Iris pigment epithelial cell (primary cell): ENCODE results near the gene PRKAR1A.
A peak's percentile ranks its signal among the peaks of the same experiment; 100 is the strongest.
"Not testable (repeated sequence)": the region's sequence is repeated elsewhere in the genome, so short reads cannot be mapped to it uniquely, and the experiment has no call there.

ENCODE experiments used
- DNase-seq: peaks from one replicate; pipeline ENCODE4 v3.0.0-alpha.2; 2011; ENCODE audit warnings: low read depth

Gene PRKAR1A

GRCh38 chr17:68579194-68579927, 67.1 kb downstream of the PRKAR1A start:
- DNase-seq: no peak

GRCh38 chr17:68580236-68580770, 68.1 kb downstream of the PRKAR1A start:
- DNase-seq: peak; percentile 94

- DNase-seq: no peak
These were observed 69.8 kb downstream of the PRKAR1A start for GRCh38 chr17:68581863-68582645.

GRCh38 chr17:68582867-68583266, 70.6 kb downstream of the PRKAR1A start:
- not testable (repeated sequence) for DNase-seq

DNA sequence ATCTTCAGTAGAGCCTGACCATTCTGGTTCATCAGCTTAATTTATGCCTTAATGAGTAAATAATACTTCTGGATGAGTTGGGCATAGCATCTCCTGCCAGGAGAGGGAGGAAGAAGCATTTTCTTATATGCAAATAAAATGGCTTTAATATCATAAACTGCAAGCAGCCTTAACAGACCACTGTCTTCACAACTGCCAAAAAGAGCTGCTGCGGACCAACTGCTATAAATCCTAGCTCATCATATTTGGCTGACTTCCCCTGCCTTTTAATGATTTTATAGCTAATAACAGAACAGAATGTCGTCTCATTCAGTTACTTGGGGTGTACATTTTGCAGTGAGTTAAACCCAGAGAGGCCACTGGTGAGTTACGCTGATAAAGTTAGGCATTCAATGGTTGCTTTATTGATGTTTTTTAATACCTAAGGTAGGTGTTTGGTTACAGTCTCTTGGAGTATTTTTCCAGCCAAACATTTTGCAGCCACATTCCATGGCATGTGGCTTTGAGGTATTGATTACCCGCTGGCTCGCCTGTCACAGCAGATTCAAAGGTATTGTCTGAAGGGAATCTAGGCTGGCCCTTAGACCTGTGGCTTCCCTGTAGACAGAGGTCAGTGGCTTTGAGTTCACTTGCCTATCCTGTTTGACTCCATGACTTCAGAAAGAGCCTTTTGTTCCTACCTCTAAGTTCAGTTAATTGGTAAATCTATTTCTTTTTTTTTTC, 72.5 kb downstream of the PRKAR1A start:
- DNase-seq: no peak

DNA sequence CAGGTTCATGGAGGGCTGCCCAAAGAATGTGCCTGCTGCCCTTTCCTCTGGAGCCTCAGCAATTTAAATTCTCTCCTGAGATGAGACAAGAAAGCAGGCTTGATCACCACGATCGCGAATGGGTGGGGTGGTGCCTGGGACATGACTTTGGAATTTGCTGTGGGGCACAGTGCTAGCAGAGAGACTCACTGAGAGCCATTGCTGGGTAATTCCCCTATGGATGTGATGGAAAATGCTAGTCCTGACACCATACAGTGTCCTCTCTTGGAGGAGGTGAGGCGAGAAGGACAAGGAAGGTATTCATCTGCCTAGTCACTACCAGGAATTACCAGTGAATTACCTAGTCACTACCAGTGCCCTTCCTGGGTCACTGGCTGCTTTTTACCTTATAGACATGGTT, 73.4 kb downstream of the PRKAR1A start:
- no peak for DNase-seq

DNA sequence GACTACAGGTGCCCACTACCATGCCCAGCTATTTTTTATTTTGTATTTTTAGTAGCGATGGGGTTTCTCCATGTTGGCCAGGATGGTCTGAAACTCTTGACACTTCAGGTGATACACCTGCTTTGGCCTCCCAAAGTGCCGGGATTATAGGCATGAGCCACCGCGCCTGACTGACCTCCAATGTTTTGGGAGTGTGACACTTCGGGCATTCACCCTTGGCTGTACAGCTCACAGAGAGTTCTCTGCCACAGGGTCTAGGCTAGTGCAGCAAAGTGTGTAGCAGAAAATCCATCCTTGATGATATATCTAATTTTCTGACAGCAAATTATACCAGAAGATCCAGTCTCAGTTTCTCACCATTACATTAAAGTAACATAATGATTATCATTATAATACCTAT, 74.8 kb downstream of the PRKAR1A start:
- no peak for DNase-seq

- no peak for DNase-seq
These were observed 75.6 kb downstream of the PRKAR1A start for GRCh38 chr17:68587847-68588246.

GRCh38 chr17:68588362-68588761, 76.1 kb downstream of the PRKAR1A start:
- DNase-seq: no peak

- DNase-seq: no peak
These were observed 76.9 kb downstream of the PRKAR1A start for GRCh38 chr17:68589086-68589485.

DNA sequence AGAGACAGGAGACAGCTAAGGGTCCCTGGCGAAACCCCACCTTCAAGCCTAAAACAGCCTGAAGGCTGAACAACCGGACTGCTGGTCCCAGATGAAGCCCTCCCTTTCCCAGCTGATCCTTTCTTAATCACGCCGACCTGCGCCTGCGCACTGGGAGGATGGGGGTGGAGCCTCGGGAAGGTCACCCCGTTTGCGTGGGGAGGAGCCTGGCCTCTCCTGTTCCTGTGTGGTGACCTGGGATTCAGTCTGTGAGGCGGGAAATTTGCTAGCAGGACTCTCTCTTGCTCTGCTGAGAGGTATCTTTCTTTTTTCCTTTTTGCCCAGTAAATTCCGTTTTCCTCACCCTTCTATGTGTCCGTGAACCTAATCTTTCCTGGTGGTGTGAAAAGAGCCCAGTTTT, 79.4 kb downstream of the PRKAR1A start:
- DNase-seq: no peak

DNA sequence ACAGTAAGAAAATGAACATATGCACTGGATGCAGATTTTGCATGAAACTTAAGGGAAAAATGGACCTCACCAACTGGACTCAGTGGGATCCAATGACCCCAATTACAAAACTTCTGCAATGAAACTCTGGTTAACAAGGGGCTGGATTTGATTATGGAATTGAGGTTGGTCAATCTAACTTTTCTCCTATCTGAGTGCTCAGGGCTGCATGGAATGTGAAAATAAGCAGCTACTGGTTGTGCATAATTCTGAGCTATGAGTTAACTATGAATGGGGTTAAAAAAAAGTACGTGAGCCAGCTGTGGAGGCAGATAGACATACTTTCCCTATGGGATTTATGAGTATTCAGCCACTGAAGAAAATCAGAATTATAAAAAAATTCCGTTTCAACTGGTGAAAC, 79.8 kb downstream of the PRKAR1A start:
- no peak for DNase-seq

GRCh38 chr17:68592682-68593641, 80.7 kb downstream of the PRKAR1A start:
- DNase-seq: no peak

DNA sequence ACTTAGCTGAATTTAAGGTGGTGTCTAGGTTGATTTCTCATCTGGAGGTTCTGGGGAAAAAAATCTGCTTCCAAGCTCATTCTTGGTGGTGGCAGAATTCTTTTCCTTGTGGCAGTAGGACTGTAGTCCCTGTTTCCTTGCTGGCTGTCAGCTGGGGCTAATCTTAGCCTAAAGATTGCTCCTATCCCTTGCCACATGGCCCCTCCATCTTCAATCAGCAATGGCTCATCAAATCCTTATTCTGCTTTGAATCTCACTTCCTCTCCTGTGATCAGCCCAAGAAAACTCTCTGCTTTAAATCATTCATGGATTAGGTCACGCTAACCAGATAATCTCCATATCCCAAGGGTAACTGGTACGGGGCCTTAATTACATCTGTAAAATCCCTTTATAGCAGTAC, 82.3 kb downstream of the PRKAR1A start:
- DNase-seq: no peak

DNA sequence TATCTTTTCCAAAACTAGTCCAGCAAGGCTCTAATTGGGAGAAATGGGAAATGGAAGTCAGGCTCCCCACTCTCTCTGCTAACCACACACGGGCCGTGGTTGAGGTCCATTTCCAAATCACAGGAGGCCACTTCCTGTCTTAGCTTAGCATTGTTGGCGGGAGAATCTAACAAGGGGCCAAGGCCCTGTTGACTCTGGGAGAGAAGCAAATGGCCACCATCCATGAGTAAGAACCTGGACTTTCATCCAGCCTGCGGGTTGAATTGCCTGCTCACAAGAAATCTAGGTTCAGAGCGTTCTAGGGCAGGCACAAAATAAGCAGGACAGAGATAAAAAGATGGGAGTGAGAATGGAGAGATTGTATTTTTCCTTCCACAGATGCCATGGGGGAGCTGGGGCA, 83.3 kb downstream of the PRKAR1A start:
- no peak for DNase-seq

GRCh38 chr17:68595986-68596385, 83.8 kb downstream of the PRKAR1A start:
- DNase-seq: no peak

- no peak for DNase-seq
These were observed 84.2 kb downstream of the PRKAR1A start for GRCh38 chr17:68596411-68596945.

- no peak for DNase-seq
These were observed 85.8 kb downstream of the PRKAR1A start for GRCh38 chr17:68598074-68598473.

- no peak for DNase-seq
These were observed 86.3 kb downstream of the PRKAR1A start for GRCh38 chr17:68598545-68598961.

DNA sequence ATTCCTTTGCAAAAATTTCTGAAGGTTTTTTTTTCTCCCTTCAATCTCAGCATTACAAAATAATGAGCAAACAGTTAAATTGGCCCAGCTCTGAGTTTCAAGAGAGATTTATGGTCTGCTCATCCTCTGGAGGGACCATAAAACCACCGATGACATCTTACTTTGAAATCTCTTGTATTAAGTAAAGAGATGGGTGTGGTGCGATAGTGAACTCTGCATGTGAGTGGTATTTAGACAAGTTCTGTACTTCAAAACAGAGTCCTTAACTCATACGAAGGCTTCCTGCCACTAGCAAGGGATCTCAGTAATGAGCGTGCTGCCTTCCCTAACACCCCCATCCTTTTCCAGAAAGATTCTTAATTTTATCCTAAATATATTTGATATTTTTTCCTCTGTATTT, 86.9 kb downstream of the PRKAR1A start:
- peak; percentile 23 for DNase-seq

DNA sequence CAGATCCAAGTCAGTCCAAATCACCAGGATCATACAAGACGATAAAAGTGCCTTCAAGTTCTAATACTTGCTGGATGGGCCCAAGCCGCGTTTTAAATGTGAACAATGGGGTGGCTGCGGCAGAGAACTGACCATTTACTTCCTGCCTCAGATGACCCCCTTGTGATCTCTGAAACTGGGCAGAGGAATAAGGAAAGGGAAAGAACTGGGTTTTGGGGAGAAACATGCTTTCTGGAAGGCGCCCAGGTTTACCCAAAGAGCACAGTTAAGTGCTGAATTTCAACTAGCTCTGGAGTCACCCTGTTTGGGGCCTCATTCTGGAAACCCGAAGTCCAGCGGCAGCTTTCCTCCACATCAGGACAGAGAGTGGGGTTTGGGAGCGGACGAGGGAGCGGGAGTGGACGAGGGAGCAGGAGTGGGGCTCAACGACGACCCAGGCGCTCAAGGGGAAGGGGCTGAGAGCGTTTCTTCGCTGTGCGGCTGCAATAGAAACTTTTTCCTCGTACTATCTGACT, 87.4 kb downstream of the PRKAR1A start:
- DNase-seq: no peak
